ENCODE data around the gene ZBTB40.

ZBTB40 gene

GRCh38 chr1:22534951-22535350 is 83.3 kb downstream of the ZBTB40 start:
- DNase-seq (ENCODE audit: low spot score), result no peak

GRCh38 chr1:22535399-22535798 is 83.7 kb downstream of the ZBTB40 start:
- no peak for DNase-seq (ENCODE audit: low spot score)

- no peak for DNase-seq (ENCODE audit: low spot score)
Observed at GRCh38 chr1:22536506-22536905, 84.9 kb downstream of the ZBTB40 start.

GRCh38 chr1:22537441-22538139 is 85.9 kb downstream of the ZBTB40 start:
- DNase-seq (ENCODE audit: low spot score), result no peak

GRCh38 chr1:22539510-22540118 is 88.0 kb downstream of the ZBTB40 start:
- DNase-seq (ENCODE audit: low spot score), result no peak

GRCh38 chr1:22540337-22540736 is 88.7 kb downstream of the ZBTB40 start:
- no peak for DNase-seq (ENCODE audit: low spot score)

- DNase-seq (ENCODE audit: low spot score), result no peak
Observed at GRCh38 chr1:22542886-22543285, 91.2 kb downstream of the ZBTB40 start.

- no peak for DNase-seq (ENCODE audit: low spot score)
Observed at GRCh38 chr1:22543679-22544078, 92.0 kb downstream of the ZBTB40 start.

GRCh38 chr1:22544606-22545005 is 93.0 kb downstream of the ZBTB40 start:
- no peak for DNase-seq (ENCODE audit: low spot score)

GRCh38 chr1:22545141-22545540 is 93.5 kb downstream of the ZBTB40 start:
- no peak for DNase-seq (ENCODE audit: low spot score)

GRCh38 chr1:22547186-22547817 is 95.7 kb downstream of the ZBTB40 start:
- no peak for DNase-seq (ENCODE audit: low spot score)

GRCh38 chr1:22547818-22548462 is 96.3 kb downstream of the ZBTB40 start:
- DNase-seq (ENCODE audit: low spot score), result no peak

- DNase-seq (ENCODE audit: low spot score), result no peak
Observed at GRCh38 chr1:22550021-22550420, 98.4 kb downstream of the ZBTB40 start.

- no peak for DNase-seq (ENCODE audit: low spot score)
Observed at GRCh38 chr1:22551591-22551990, 99.9 kb downstream of the ZBTB40 start.

GRCh38 chr1:22552021-22552420 is 100.4 kb downstream of the ZBTB40 start:
- no peak for DNase-seq (ENCODE audit: low spot score)

GRCh38 chr1:22553104-22553880 is 101.6 kb downstream of the ZBTB40 start:
- DNase-seq (ENCODE audit: low spot score), result no peak

- DNase-seq (ENCODE audit: low spot score), result no peak
Observed at GRCh38 chr1:22553991-22554522, 102.4 kb downstream of the ZBTB40 start.

- no peak for DNase-seq (ENCODE audit: low spot score)
Observed at GRCh38 chr1:22555371-22555656, 103.7 kb downstream of the ZBTB40 start.

- DNase-seq (ENCODE audit: low spot score), result peak; percentile 62
Observed at GRCh38 chr1:22556391-22557104, 104.9 kb downstream of the ZBTB40 start.

GRCh38 chr1:22557341-22557950 is 105.8 kb downstream of the ZBTB40 start:
- no peak for DNase-seq (ENCODE audit: low spot score)

Measured in ecto neural progenitor cell (in vitro differentiated cells).